ENCODE measurements around the gene LTC4S. TPM values are rescaled to one million over a fixed set of nuclear protein-coding genes. Genes with fewer than 3 reads are reported as not detected.

LTC4S gene
- polyA plus RNA-seq, 1 experiment = 0.88 TPM

- H3K4me3 ChIP-seq (ENCODE audit: low read depth, low read length) = no peak overlapping the region
- no peaks in the 10 kb centered on the region for H3K27me3 ChIP-seq (ENCODE audit: control insufficient read depth, insufficient read depth, low read length)
- no peak for DNase-seq (ENCODE audit: low read depth)
- H3K36me3 ChIP-seq (ENCODE audit: control insufficient read depth, insufficient read depth, low read length) = peaks cover 30% of the 10 kb centered on the region
- ChIA-PET POLR2A (no interaction called here), CTCF (interaction anchor here (0.7 to 4.0 kb wide), 4 partner anchors 9 to 19 kb away, joined by 3 to 17 read pairs (median 5); no protein-coding TSS in a partner anchor)
- TF ChIP-seq CTCF (IDR thresholded peaks at IDR 0.05; ENCODE audit: insufficient read depth, low read depth, low read length) = no peak
These were observed 16.3 kb upstream of the LTC4S start for GRCh38 chr5:179777456-179777855.

GRCh38 chr5:179777909-179778308, 15.9 kb upstream of the LTC4S start:
- Histone ChIP-seq H3K4me3 (ENCODE audit: low read depth, low read length) (no peak overlapping the region), H3K36me3 (ENCODE audit: control insufficient read depth, insufficient read depth, low read length) (peaks cover 30% of the 10 kb centered on the region), H3K27me3 (ENCODE audit: control insufficient read depth, insufficient read depth, low read length) (no peaks in the 10 kb centered on the region)
- no peak for TF ChIP-seq CTCF (IDR thresholded peaks at IDR 0.05; ENCODE audit: insufficient read depth, low read depth, low read length)
- ChIA-PET POLR2A (no interaction called here), CTCF (interaction anchor here (1.2 to 4.0 kb wide), 3 partner anchors 9 to 18 kb away, joined by 4 to 17 read pairs (median 6); no protein-coding TSS in a partner anchor)
- no peak for DNase-seq (ENCODE audit: low read depth)

GRCh38 chr5:179778591-179778990, 15.2 kb upstream of the LTC4S start:
- Histone ChIP-seq H3K4me3 (ENCODE audit: low read depth, low read length) (no peak overlapping the region), H3K27me3 (ENCODE audit: control insufficient read depth, insufficient read depth, low read length) (no peaks in the 10 kb centered on the region), H3K36me3 (ENCODE audit: control insufficient read depth, insufficient read depth, low read length) (peaks cover 27% of the 10 kb centered on the region)
- CTCF ChIA-PET = interaction anchor here (1.2 to 4.0 kb wide), 2 partner anchors 10 to 15 kb away, joined by 4 to 17 read pairs; no protein-coding TSS in a partner anchor
- POLR2A ChIA-PET = no interaction called here
- DNase-seq (ENCODE audit: low read depth) = no peak
- no peak for TF ChIP-seq CTCF (IDR thresholded peaks at IDR 0.05; ENCODE audit: insufficient read depth, low read depth, low read length)

GRCh38 chr5:179779826-179780225, 14.0 kb upstream of the LTC4S start:
- no peak for TF ChIP-seq CTCF (IDR thresholded peaks at IDR 0.05; ENCODE audit: insufficient read depth, low read depth, low read length)
- DNase-seq (ENCODE audit: low read depth) = no peak
- CTCF ChIA-PET = interaction anchor here (1.0 to 4.0 kb wide), 3 partner anchors 16 to 17 kb away, joined by 3 to 17 read pairs (median 4); no protein-coding TSS in a partner anchor
- POLR2A ChIA-PET = no interaction called here
- Histone ChIP-seq H3K27me3 (ENCODE audit: control insufficient read depth, insufficient read depth, low read length) (no peaks in the 10 kb centered on the region), H3K4me3 (ENCODE audit: low read depth, low read length) (no peak overlapping the region), H3K36me3 (ENCODE audit: control insufficient read depth, insufficient read depth, low read length) (peaks cover 17% of the 10 kb centered on the region)

GRCh38 chr5:179780362-179780761, 13.4 kb upstream of the LTC4S start:
- H3K27me3 ChIP-seq (ENCODE audit: control insufficient read depth, insufficient read depth, low read length) = no peaks in the 10 kb centered on the region
- ChIA-PET POLR2A (no interaction called here), CTCF (interaction anchor here (1.0 to 1.6 kb wide), 3 partner anchors 13 to 18 kb away, joined by 3 to 4 read pairs (median 3); no protein-coding TSS in a partner anchor)
- no peak overlapping the region for H3K4me3 ChIP-seq (ENCODE audit: low read depth, low read length)
- H3K36me3 ChIP-seq (ENCODE audit: control insufficient read depth, insufficient read depth, low read length) = peaks cover 15% of the 10 kb centered on the region
- DNase-seq (ENCODE audit: low read depth) = no peak
- no peak for TF ChIP-seq CTCF (IDR thresholded peaks at IDR 0.05; ENCODE audit: insufficient read depth, low read depth, low read length)
